Stimulated activated CD4-positive, alpha-beta T cell treated with anti-CD3 and anti-CD28 coated beads, Interleukin-12 subunit alpha, Interleukin-12 subunit beta, amount 100 ng/mL, for 48 hours (primary cell): ENCODE measurements around the gene RNF225.
"Not testable (repeated sequence)": the region's sequence is repeated elsewhere in the genome, so short reads cannot be mapped to it uniquely, and the experiment has no call there.

Experiments used
- DNase-seq, 3 donors: peaks; one replicate each; pipeline ENCODE4 v3.0.0-alpha.2; 2020; ENCODE audit warnings: low read depth in 2 of 3, low spot score in 1 of 3

The RNF225 gene

DNA sequence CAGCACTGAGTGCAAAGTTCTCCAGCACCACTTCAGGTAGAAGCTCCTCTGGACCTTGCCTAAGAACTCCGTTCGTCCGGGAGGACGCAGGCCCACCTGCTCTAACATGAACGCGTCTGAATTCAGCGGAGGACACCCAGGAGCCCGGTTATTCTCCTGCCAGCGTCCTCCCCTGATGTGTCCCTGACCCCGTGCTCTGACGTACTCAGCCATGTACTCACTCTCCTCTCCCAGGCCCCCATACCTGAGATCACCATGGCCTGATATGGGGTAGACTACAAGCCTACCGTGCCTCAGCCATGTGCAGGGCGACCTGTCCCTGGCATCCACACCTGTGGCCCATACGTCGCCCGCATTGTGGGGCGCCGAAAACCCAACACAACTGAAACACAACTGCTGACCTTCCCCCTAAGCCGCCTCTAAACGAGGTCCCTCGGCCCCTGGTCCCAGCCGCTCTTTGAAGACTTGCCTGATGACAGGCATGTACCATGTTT lies 12.2 kb downstream of the RNF225 start:
- DNase-seq, result no peak

GRCh38 chr19:58408152-58409009 lies 12.9 kb downstream of the RNF225 start, which contains the start of gene ZNF584:
ZNF584 (plus strand) TSS chr19:58408649; CDS start chr19:58409148, 499 bp downstream.
- DNase-seq, result peak; percentile 91 to 94 (median 92)

GRCh38 chr19:58409010-58409790 lies 13.7 kb downstream of the RNF225 start:
- no peak for DNase-seq

GRCh38 chr19:58416604-58417003 lies 21.1 kb downstream of the RNF225 start:
- DNase-seq, result no peak

DNA sequence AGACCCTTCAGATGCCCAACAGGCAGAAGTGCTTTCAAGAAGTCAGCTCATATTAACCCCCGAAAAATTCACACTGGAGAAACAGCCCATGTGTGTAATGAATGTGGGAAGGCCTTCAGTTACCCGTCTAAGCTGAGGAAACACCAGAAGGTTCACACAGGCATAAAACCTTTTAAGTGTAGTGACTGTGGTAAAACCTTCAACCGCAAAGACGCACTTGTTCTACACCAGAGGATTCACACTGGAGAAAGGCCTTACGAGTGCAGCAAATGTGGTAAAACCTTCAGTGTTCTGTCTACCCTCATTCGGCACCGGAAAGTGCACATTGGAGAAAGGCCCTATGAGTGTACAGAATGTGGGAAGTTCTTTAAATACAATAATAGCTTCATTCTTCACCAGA lies 21.6 kb downstream of the RNF225 start:
- no peak for DNase-seq

- DNase-seq, result no peak
Observed at GRCh38 chr19:58428617-58429016, 33.2 kb downstream of the RNF225 start.

DNA sequence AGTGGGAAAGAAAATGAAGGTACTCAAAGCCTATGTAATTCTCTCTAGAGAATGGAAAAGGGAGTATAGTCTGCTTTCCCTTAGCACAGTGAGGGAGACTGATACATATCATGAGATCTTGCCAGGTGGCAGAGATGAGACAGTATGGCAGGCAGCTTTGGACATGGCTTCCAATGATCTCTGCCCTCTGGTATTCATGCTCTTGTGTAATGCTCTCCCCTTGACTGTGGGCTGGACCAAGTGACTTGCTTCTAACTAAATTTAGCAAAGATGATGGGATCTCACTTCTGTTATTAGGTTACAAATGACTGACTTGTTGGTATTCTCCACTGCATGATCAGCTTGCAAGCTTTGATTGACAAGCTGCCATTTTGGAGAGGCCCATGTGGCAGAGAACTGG lies 34.3 kb downstream of the RNF225 start:
- no peak for DNase-seq

DNA sequence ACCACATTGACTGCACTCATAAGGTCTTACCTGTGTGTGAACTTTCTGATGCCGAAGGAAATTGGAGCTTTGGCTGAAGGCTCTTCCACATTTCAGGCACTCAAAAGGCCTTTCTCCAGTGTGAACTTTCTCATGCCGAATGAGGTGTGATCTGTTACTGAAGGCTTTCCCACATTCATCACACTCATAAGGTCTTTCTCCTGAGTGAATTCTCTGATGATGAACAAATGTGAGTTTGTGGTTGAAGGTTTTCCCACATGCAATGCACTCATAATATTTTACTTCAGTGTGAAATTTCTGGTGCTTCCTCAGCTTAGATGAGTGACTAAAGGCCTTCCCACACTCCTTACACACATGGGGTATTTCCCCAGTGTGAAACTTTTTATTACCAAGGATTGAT lies 38.8 kb downstream of the RNF225 start:
- no peak for DNase-seq

DNA sequence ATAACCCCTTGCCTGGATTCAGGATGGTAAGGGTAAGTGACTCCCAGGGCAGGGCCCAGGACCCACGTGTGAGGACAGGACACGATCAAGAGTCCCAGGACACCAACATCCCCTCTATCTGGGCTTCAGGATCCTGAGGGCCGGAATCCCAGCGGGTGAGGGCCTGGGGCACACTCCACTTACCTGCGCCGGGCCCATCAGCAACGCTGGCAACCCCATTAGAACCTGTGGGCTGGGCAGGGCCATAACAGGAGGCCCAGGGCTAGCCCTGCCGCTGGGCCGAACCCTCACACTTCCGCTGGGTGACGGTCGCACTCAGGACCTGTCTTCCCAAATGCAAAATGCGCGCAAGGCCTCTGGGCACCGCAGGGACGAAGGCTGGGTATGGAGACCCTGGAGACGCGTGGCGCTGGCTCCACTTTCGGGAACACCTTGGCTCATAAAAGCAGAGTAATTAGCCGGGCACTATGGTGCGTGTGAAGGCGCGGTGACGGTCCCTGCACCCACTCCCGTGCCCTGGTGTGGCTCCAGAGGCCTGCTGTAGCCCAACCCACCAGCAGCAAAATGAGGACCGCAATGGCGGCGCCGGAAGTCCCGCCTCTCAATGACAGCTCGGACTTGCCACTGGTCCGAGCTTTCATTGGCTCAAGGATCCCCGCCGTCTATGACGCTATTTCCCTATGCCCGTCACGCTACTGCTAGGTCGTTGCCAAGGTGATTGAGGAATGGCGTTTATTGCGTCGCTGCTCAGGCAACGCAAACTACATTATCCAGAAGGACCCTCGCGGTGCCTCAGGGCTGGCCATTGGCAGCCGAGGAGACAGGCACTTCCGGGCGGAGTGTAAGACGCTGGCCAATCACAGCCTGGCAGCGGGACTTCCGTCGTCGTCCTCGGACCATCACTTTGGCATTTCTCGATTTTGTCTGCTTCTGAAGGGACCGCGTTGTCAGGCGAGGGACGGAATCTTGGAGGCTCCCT lies 44.4 kb downstream of the RNF225 start, which contains the start of gene ZNF132:
Gene ZNF132, minus strand, starts transcription at position 578 of the 979 bp plus-strand sequence. Its CDS starts 332 bp downstream, at position 246.
- peak; percentile 87 to 95 (median 89) for DNase-seq

GRCh38 chr19:58440556-58440955 lies 45.1 kb downstream of the RNF225 start:
- DNase-seq, result no peak

- not testable (repeated sequence) for DNase-seq
Observed at GRCh38 chr19:58442986-58443385, 47.5 kb downstream of the RNF225 start.
